ENCODE measurements around the gene OR51E2. TPM values are rescaled to one million over a fixed set of nuclear protein-coding genes. Genes with fewer than 3 reads are reported as not detected.

The OR51E2 gene
- total RNA-seq, 4 donors from 2014 or later: 0.37 to 10.3 (median 2.0) TPM

GRCh38 chr11:4637662-4638047, 60.0 kb downstream of the OR51E2 start:
- WGBS, 2 donors (ENCODE audit: low coverage in 1 of 2): 76 to 79% methylated on average over 3 of the region's 3 CpGs

GRCh38 chr11:4636962-4637661, 60.5 kb downstream of the OR51E2 start, which contains the start of gene OR51D1:
TSS of gene OR51D1 (plus strand) at chr11:4637477. CDS start at chr11:4639791, 2,314 bp downstream.
- Histone ChIP-seq H3K9me3 (no peaks in the 10 kb centered on the region), H3K27ac (no peak within 1 kb of the TSS), H3K27me3 (peaks cover 3% of the 10 kb centered on the region), H3K4me1 (peaks cover 0 to 4% (median 0%) of the 10 kb centered on the region in 4 donors), H3K36me3 (no peaks in the 10 kb centered on the region), H3K4me3 (peak within 1 kb of the TSS in 2 of 4 donors; percentile 4 to 15)
- intact Hi-C loops (cut with DNase I; ENCODE audit: low total_unique reads): loop anchor here (5.0 kb wide), 1 partner anchor 190 kb away; no protein-coding TSS in a partner anchor
- in situ Hi-C loops (cut with MboI; ENCODE audit: low pct_ligation_motif_present in 1 of 4, low pct_unique_long_range_greater_than_20kb in 1 of 4, low sequenced_read_pairs in 3 of 4): loop anchor here (10.0 to 25.0 kb wide), 3 partner anchors 200 to 375 kb away; partner anchors contain the start of gene OR51S1 (in 1 of the 4)
- peak; percentile 77 for DNase-seq
- 37% methylated on average over 21 of the region's 21 CpGs; no CpG with 5 or more reads in 1 of the 2 donors for WGBS, 2 donors (ENCODE audit: low coverage in 1 of 2)
- TF ChIP-seq POLR2A (IDR thresholded peaks at IDR 0.05) (no peak), CTCF (IDR thresholded peaks at IDR 0.05) (peak; percentile 74 to 90 (median 84))

More at GRCh38 chr11:4637662-4638047, 60.0 kb downstream of the OR51E2 start:
- TF ChIP-seq CTCF (IDR thresholded peaks at IDR 0.05) (no peak), POLR2A (IDR thresholded peaks at IDR 0.05) (no peak), EP300 (IDR thresholded peaks at IDR 0.05; ENCODE audit: low read depth) (no peak), POLR2AphosphoS5 (IDR thresholded peaks at IDR 0.05) (no peak)
- no peak overlapping the region for H3K4me3 ChIP-seq
- peaks cover 3% of the 10 kb centered on the region for H3K27me3 ChIP-seq
- no peak overlapping the region for H3K27ac ChIP-seq
- no peaks in the 10 kb centered on the region for H3K9me3 ChIP-seq
- DNase-seq: no peak
- H3K4me1 ChIP-seq: peaks cover 0 to 4% (median 0%) of the 10 kb centered on the region in 4 donors
- intact Hi-C loops (cut with DNase I; ENCODE audit: low total_unique reads): loop anchor here (5.0 kb wide), 1 partner anchor 190 kb away; no protein-coding TSS in a partner anchor
- in situ Hi-C loops (cut with MboI; ENCODE audit: low pct_ligation_motif_present in 1 of 4, low pct_unique_long_range_greater_than_20kb in 1 of 4, low sequenced_read_pairs in 3 of 4): loop anchor here (10.0 to 25.0 kb wide), 3 partner anchors 200 to 375 kb away; partner anchors contain the start of gene OR51S1 (in 1 of the 4)
- H3K36me3 ChIP-seq: no peaks in the 10 kb centered on the region

- Histone ChIP-seq H3K9me3 (no peaks in the 10 kb centered on the region), H3K27me3 (peaks cover 3% of the 10 kb centered on the region), H3K27ac (no peak overlapping the region), H3K36me3 (no peaks in the 10 kb centered on the region), H3K4me1 (peaks cover 0 to 4% (median 0%) of the 10 kb centered on the region in 4 donors), H3K4me3 (no peak overlapping the region)
- TF ChIP-seq CTCF (IDR thresholded peaks at IDR 0.05): no peak
- no peak for TF ChIP-seq EP300 (IDR thresholded peaks at IDR 0.05; ENCODE audit: low read depth)
- no peak for TF ChIP-seq POLR2AphosphoS5 (IDR thresholded peaks at IDR 0.05)
- TF ChIP-seq POLR2A (IDR thresholded peaks at IDR 0.05): no peak
- no peak for DNase-seq
- intact Hi-C loops (cut with DNase I; ENCODE audit: low total_unique reads): loop anchor here (5.0 kb wide), 1 partner anchor 191 kb away; no protein-coding TSS in a partner anchor
- 67 to 76% methylated on average over 2 of the region's 2 CpGs for WGBS, 2 donors (ENCODE audit: low coverage in 1 of 2)
- in situ Hi-C loops (cut with MboI; ENCODE audit: low pct_ligation_motif_present in 1 of 4, low pct_unique_long_range_greater_than_20kb in 1 of 4, low sequenced_read_pairs in 3 of 4): loop anchor here (10.0 to 25.0 kb wide), 3 partner anchors 201 to 376 kb away; partner anchors contain the start of gene OR51S1 (in 1 of the 4)
These were observed 61.5 kb downstream of the OR51E2 start for GRCh38 chr11:4636136-4636535.

Other genes starting within 250 kb of the OR51E2 start
- not detected for gene OR52K2, start 248.6 kb downstream of the OR51E2 start, total RNA-seq
- gene OR52K1, start 215.2 kb downstream of the OR51E2 start, total RNA-seq: not detected
- gene OR52M1, start 152.7 kb downstream of the OR51E2 start, total RNA-seq: not detected
- gene OR52I2, start 116.1 kb downstream of the OR51E2 start, total RNA-seq: not detected
- gene OR52I1, start 103.8 kb downstream of the OR51E2 start, total RNA-seq: not detected
- gene TRIM68, start 89.6 kb downstream of the OR51E2 start, total RNA-seq: 10 to 100 TPM; 12.1 to 30.2 (median 19.9) TPM
- gene OR51D1, start 60.4 kb downstream of the OR51E2 start, total RNA-seq: not detected
- under 1 TPM in 2 of 4 donors, not detected in 2; 0.16 to 0.27 TPM for gene OR51E1, start 53.9 kb downstream of the OR51E2 start, total RNA-seq
- not detected for gene MMP26, start 6.9 kb upstream of the OR51E2 start, total RNA-seq
- not detected for gene OR51F1, start 72.1 kb upstream of the OR51E2 start, total RNA-seq
- not detected for gene OR52R1, start 106.5 kb upstream of the OR51E2 start, total RNA-seq
- gene OR51F2, start 123.5 kb upstream of the OR51E2 start, total RNA-seq: not detected
- gene OR51S1, start 151.4 kb upstream of the OR51E2 start, total RNA-seq: not detected
- not detected for gene OR51T1, start 184.0 kb upstream of the OR51E2 start, total RNA-seq
- not detected for gene OR51A7, start 205.9 kb upstream of the OR51E2 start, total RNA-seq
- gene OR51G2, start 221.5 kb upstream of the OR51E2 start, total RNA-seq: not detected
- not detected for gene OR51G1, start 226.5 kb upstream of the OR51E2 start, total RNA-seq
- not detected for gene OR51A4, start 249.8 kb upstream of the OR51E2 start, total RNA-seq

All from transverse colon (tissue), 4 donors.